Neural cell (in vitro differentiated cells): Measurements from ENCODE around the gene ATP9B. TPM values are rescaled to one million over a fixed set of nuclear protein-coding genes. Genes with fewer than 3 reads are reported as not detected.

Experiments used
- H2AFZ ChIP-seq: fragments of 200-600, 300-800 bp; sonication (generic), shearing (Covaris generic); 2 replicates; pipeline ENCODE4 v1.6.0; 2014; ENCODE audit warnings: low read depth, mild to moderate bottlenecking, antibody characterized with exemption, low read length, moderate library complexity
- H3F3A ChIP-seq: fragments of 200-600 bp; shearing (Covaris generic); 2 replicates; pipeline ENCODE4 v1.6.1; 2016; ENCODE audit warnings: mild to moderate bottlenecking, moderate library complexity, mixed read lengths, antibody characterized with exemption, low read length; ENCODE audit not compliant: insufficient read depth, poor library complexity, severe bottlenecking
- H3K27ac ChIP-seq: fragments of 200-600, 300-800 bp; sonication (generic), shearing (Covaris generic); 2 replicates; pipeline ENCODE4 v1.5.1; 2014; ENCODE audit warnings: mild to moderate bottlenecking, low read length, moderate library complexity
- H3K27me3 ChIP-seq: fragments of 300-800, 200-600 bp; sonication (generic), shearing (Covaris generic); 2 replicates; pipeline ENCODE4 v1.6.0; 2014; ENCODE audit warnings: mild to moderate bottlenecking, low read depth, low read length, moderate library complexity; ENCODE audit not compliant: insufficient read depth
- H3K36me3 ChIP-seq: fragments of 300-800, 200-600 bp; sonication (generic), shearing (Covaris generic); 2 replicates; pipeline ENCODE4 v1.5.1; 2014; ENCODE audit warnings: mild to moderate bottlenecking, antibody characterized with exemption, low read length, moderate library complexity; ENCODE audit not compliant: insufficient read depth
- H3K4me2 ChIP-seq: fragments of 300-800, 200-600 bp; sonication (generic), shearing (Covaris generic); 2 replicates; pipeline ENCODE4 v1.6.0; 2014; ENCODE audit warnings: mild to moderate bottlenecking, low read length
- H3K4me3 ChIP-seq: fragments of 300-800, 200-600 bp; sonication (generic), shearing (Covaris generic); 2 replicates; pipeline ENCODE4 v1.5.1; 2014; ENCODE audit warnings: mild to moderate bottlenecking, low read length, moderate library complexity
- H3K79me2 ChIP-seq: fragments of 200-600 bp; shearing (Covaris generic); replicated peaks from 2 replicates; pipeline ENCODE4 v1.6.0; 2014; ENCODE audit warnings: mild to moderate bottlenecking, low read length, moderate library complexity; ENCODE audit not compliant: insufficient read depth
- H3K9ac ChIP-seq: fragments of 300-800, 200-600 bp; sonication (generic), shearing (Covaris generic); 2 replicates; pipeline ENCODE4 v1.6.1; 2016; ENCODE audit warnings: mild to moderate bottlenecking, low read length, mixed read lengths
- H3K9me2 ChIP-seq: fragments of 200-600 bp; shearing (Covaris generic); 2 replicates; pipeline ENCODE4 v1.6.1; 2016; ENCODE audit warnings: mild to moderate bottlenecking, low read length, mixed read lengths; ENCODE audit not compliant: insufficient read depth
- H3K9me3 ChIP-seq: fragments of 200-600, 300-800 bp; sonication (generic), shearing (Covaris generic); 2 replicates; pipeline ENCODE4 v1.6.1; 2016; ENCODE audit warnings: mild to moderate bottlenecking, mixed run types, low read length, moderate library complexity, mixed read lengths
- H4K20me1 ChIP-seq: fragments of 200-600 bp; shearing (Covaris generic); 2 replicates; pipeline ENCODE4 v1.6.1; 2016; ENCODE audit warnings: mild to moderate bottlenecking, mixed run types; ENCODE audit not compliant: insufficient read depth
- CTCF ChIP-seq: fragments of 450-650 bp; IDR thresholded peaks from 2 replicates; pipeline ENCODE4 v1.5.1; 2014; ENCODE audit warnings: antibody characterized with exemption, mild to moderate bottlenecking, moderate library complexity; ENCODE audit not compliant: poor library complexity, severe bottlenecking
- EP300 ChIP-seq: fragments of 450-650 bp; conservative IDR thresholded peaks from 2 replicates; pipeline ENCODE4 v1.6.1; 2014; ENCODE audit warnings: antibody characterized with exemption, mild to moderate bottlenecking, moderate library complexity; ENCODE audit not compliant: poor library complexity, severe bottlenecking
- EZH2 ChIP-seq: fragments of 200-600, 300-800 bp; shearing (Covaris generic), sonication (generic); IDR thresholded peaks from 2 replicates; pipeline ENCODE4 v1.6.1; 2014; ENCODE audit warnings: antibody characterized with exemption, low read length, borderline replicate concordance, mild to moderate bottlenecking; ENCODE audit not compliant: insufficient read depth, poor library complexity, severe bottlenecking
- MXI1 ChIP-seq: fragments of 450-650 bp; conservative IDR thresholded peaks from 2 replicates; pipeline ENCODE4 v1.6.1; 2014; ENCODE audit warnings: antibody characterized with exemption, mild to moderate bottlenecking; ENCODE audit not compliant: poor library complexity, severe bottlenecking
- RAD21 ChIP-seq: fragments of 450-650 bp; conservative IDR thresholded peaks from 2 replicates; pipeline ENCODE4 v1.6.1; 2014; ENCODE audit warnings: antibody characterized with exemption, mild to moderate bottlenecking, moderate library complexity
- REST ChIP-seq: IDR thresholded peaks from 2 replicates; pipeline ENCODE4 v1.6.1; 2012; ENCODE audit warnings: borderline replicate concordance
- SMC3 ChIP-seq: fragments of 450-650 bp; conservative IDR thresholded peaks from 2 replicates; pipeline ENCODE4 v1.6.1; 2014; ENCODE audit warnings: antibody characterized with exemption, mild to moderate bottlenecking, moderate library complexity; ENCODE audit not compliant: poor library complexity
- TAF1 ChIP-seq: IDR thresholded peaks from 2 replicates; pipeline ENCODE4 v1.6.1; 2012; ENCODE audit warnings: low read depth
- polyA plus RNA-seq: library from polyadenylated mRNA; depleted of rRNA; stranded (reverse); fragments of >200 nt; gene quantifications from 2 replicates; pipeline ENCODE4 v1.2.3, GENCODE V29; 2014

Gene ATP9B
- polyA plus RNA-seq, 1 donor from 2014 or later = 15.4 TPM

GRCh38 chr18:79200546-79201268, 131.5 kb downstream of the ATP9B start:
- Histone ChIP-seq H3K4me2 (no peak overlapping the region), H3K4me3 (no peak overlapping the region), H3F3A (no peaks in the 10 kb centered on the region), H3K27ac (no peak overlapping the region), H3K27me3 (no peaks in the 10 kb centered on the region), H3K9me2 (no peaks in the 10 kb centered on the region), H3K9ac (no peak overlapping the region), H2AFZ (no peak overlapping the region), H3K79me2 (no peaks in the 10 kb centered on the region), H4K20me1 (no peaks in the 10 kb centered on the region), H3K9me3 (no peaks in the 10 kb centered on the region), H3K36me3 (no peaks in the 10 kb centered on the region)
- TF ChIP-seq CTCF (no peak), TAF1 (no peak), MXI1 (no peak), SMC3 (no peak), REST (no peak), EP300 (no peak), EZH2 (no peak), RAD21 (no peak)

GRCh38 chr18:79203017-79203605, 133.9 kb downstream of the ATP9B start:
- H3K9ac ChIP-seq = no peak overlapping the region
- no peaks in the 10 kb centered on the region for H3F3A ChIP-seq
- no peak overlapping the region for H2AFZ ChIP-seq
- no peaks in the 10 kb centered on the region for H3K27me3 ChIP-seq
- H3K9me3 ChIP-seq = no peaks in the 10 kb centered on the region
- H4K20me1 ChIP-seq = no peaks in the 10 kb centered on the region
- no peak overlapping the region for H3K27ac ChIP-seq
- no peak overlapping the region for H3K4me2 ChIP-seq
- no peaks in the 10 kb centered on the region for H3K79me2 ChIP-seq
- no peak overlapping the region for H3K4me3 ChIP-seq
- TF ChIP-seq REST (no peak), RAD21 (no peak), EZH2 (no peak)
- H3K9me2 ChIP-seq = no peaks in the 10 kb centered on the region
- H3K36me3 ChIP-seq = peaks cover 10% of the 10 kb centered on the region
